GM12878 (cell line): Measurements from ENCODE around the gene KPTN. TPM values are rescaled to one million over a fixed set of nuclear protein-coding genes. Genes with fewer than 3 reads are reported as not detected.

ENCODE experiments used
- ATAC-seq: fragments of 200-7000 bp; cut with Tn5 transposase; 3 replicates; pipeline ENCODE4 v1.9.1; 2020; ENCODE audit warnings: mild to moderate bottlenecking, moderate library complexity
- BruUV-seq: library from RNA; stranded (reverse); fragments of 400-500 nt; replicated peaks from 2 replicates; lab custom pipeline; 2021; lab: Mats Ljungman, UMichigan
- CTCF ChIA-PET: fragments of 300-600 bp; sonication (Branson Sonifier 250); formaldehyde crosslinking; extraction: SDS; loops from one replicate; lab custom pipeline; 2021; ENCODE audit warnings: inconsistent platforms; lab: Yijun Ruan, JAX
- POLR2A ChIA-PET: fragments of 350-600 bp; formaldehyde crosslinking; extraction: SDS; loops from one replicate; lab custom pipeline; 2021; ENCODE audit warnings: inconsistent platforms; lab: Charles Lee
- RAD21 ChIA-PET: fragments of 300-600 bp; sonication (Branson Sonifier 250); formaldehyde crosslinking; loops from one replicate; lab custom pipeline; 2023; ENCODE audit warnings: antibody characterized with exemption; ENCODE audit not compliant: unreplicated experiment; lab: Charles Lee
- SMC1A ChIA-PET: fragments of 300-600 bp; sonication (Branson Sonifier 250); formaldehyde crosslinking; loops from one replicate; lab custom pipeline; 2023; ENCODE audit not compliant: unreplicated experiment, uncharacterized antibody; lab: Charles Lee
- DNase-seq: peaks from one replicate; pipeline ENCODE4 v3.0.0-alpha.2; 2011; ENCODE audit warnings: low read depth, low spot score
- FAIRE-seq: peaks from 3 replicates; lab custom pipeline; 2011; peaks lifted over from hg19 to GRCh38; lab: Jason Lieb, UNC
- H2AFZ ChIP-seq: 2 replicates; pipeline ENCODE4 v1.6.0; 2011; ENCODE audit warnings: low read depth, low read length, control low read depth; ENCODE audit not compliant: control insufficient read depth
- H3K27ac ChIP-seq: 2 replicates; pipeline ENCODE4 v1.5.1; 2011; ENCODE audit warnings: control low read depth; ENCODE audit not compliant: control insufficient read depth, insufficient read depth
- H3K27me3 ChIP-seq, 2 experiments: replicated peaks in 1 of 2; 2 replicates each; pipeline versions ENCODE4 v1.6.0 to v1.6.1; 2011; ENCODE audit warnings: low read length in 1 of 2; ENCODE audit not compliant: control insufficient read depth in 2 of 2, insufficient read depth in 2 of 2
- H3K36me3 ChIP-seq, 2 experiments: 2 replicates each; pipeline ENCODE4 v1.5.1; 2011; ENCODE audit warnings: low read length in 1 of 2; ENCODE audit not compliant: control insufficient read depth in 2 of 2, insufficient read depth in 2 of 2
- H3K4me1 ChIP-seq: 2 replicates; pipeline ENCODE4 v1.6.1; 2011; ENCODE audit warnings: mild to moderate bottlenecking, low read length, moderate library complexity, mixed read lengths; ENCODE audit not compliant: control insufficient read depth, insufficient read depth
- H3K4me2 ChIP-seq: 2 replicates; pipeline ENCODE4 v1.6.0; 2011; ENCODE audit warnings: control low read depth; ENCODE audit not compliant: control insufficient read depth, insufficient read depth
- H3K4me3 ChIP-seq: fragments of 200-600 bp; sonication (generic); 2 replicates; pipeline ENCODE4 v1.5.1; 2016
- H3K79me2 ChIP-seq: 2 replicates; pipeline ENCODE4 v1.6.0; 2011; ENCODE audit warnings: low read length; ENCODE audit not compliant: control insufficient read depth, insufficient read depth
- H3K9ac ChIP-seq: 2 replicates; pipeline ENCODE4 v1.8.0; 2011; ENCODE audit warnings: low read length, control low read depth, mixed read lengths; ENCODE audit not compliant: control insufficient read depth, insufficient read depth
- H3K9me3 ChIP-seq: replicated peaks from 3 replicates; pipeline ENCODE4 v1.5.1; 2011; ENCODE audit warnings: mild to moderate bottlenecking, low read length; ENCODE audit not compliant: control insufficient read depth, insufficient read depth
- H4K20me1 ChIP-seq: 2 replicates; pipeline ENCODE4 v1.6.0; 2011; ENCODE audit not compliant: control insufficient read depth, insufficient read depth
- BMI1 ChIP-seq: fragments of 450-650 bp; IDR thresholded peaks from 2 replicates; pipeline ENCODE4 v1.6.1; 2016; ENCODE audit warnings: mild to moderate bottlenecking, moderate library complexity, borderline replicate concordance
- EGR1 ChIP-seq, 2 experiments: IDR thresholded peaks; 1 replicate in 1 of 2; 2 replicates in 1 of 2; pipeline ENCODE4 v1.6.1; 2011 to 2012; ENCODE audit warnings: low read depth in 2 of 2, low read length in 2 of 2, borderline replicate concordance in 1 of 2, mild to moderate bottlenecking in 1 of 2, moderate library complexity in 1 of 2
- SMARCA5 ChIP-seq: fragments of 450-650 bp; IDR thresholded peaks from 2 replicates; pipeline ENCODE4 v1.6.1; 2017; ENCODE audit warnings: mild to moderate bottlenecking
- SREBF1 ChIP-seq: IDR thresholded peaks from 2 replicates; pipeline ENCODE4 v1.6.1; 2012; ENCODE audit warnings: mild to moderate bottlenecking, low read length
- TBL1XR1 ChIP-seq: IDR thresholded peaks from 2 replicates; pipeline ENCODE4 v1.6.1; 2012; ENCODE audit warnings: low read depth, low read length, improper control_type of control experiment
- ZNF24 ChIP-seq: fragments of 450-650 bp; IDR thresholded peaks from 2 replicates; pipeline ENCODE4 v1.6.1; 2017; ENCODE audit warnings: antibody characterized with exemption, mild to moderate bottlenecking
- ZNF622 ChIP-seq: fragments of 450-650 bp; IDR thresholded peaks from 2 replicates; pipeline ENCODE4 v1.6.1; 2017; ENCODE audit warnings: mild to moderate bottlenecking, inconsistent platforms
- WGBS: methylation state at CpG from one replicate; pipeline ENCODE4 v1.1.6; 2016; ENCODE audit warnings: low lambda C conversion rate; ENCODE audit not compliant: insufficient replicate concordance, insufficient coverage; ENCODE audit errors: missing lambda C conversion rate; 5-methylcytosine and 5-hydroxymethylcytosine counted together
- in situ Hi-C: fragments of 300-500 bp; cut with MboI; formaldehyde crosslinking; loops from 9 replicates; pipeline ENCODE4 v1.14.3; 2018; ENCODE audit warnings: mixed read lengths
- intact Hi-C: fragments of 100-400 bp; cut with micrococcal nuclease; formaldehyde crosslinking; loops from one replicate; pipeline ENCODE4 v1.14.2; 2022; ENCODE audit not compliant: unreplicated experiment
- polyA plus RNA-seq, 11 experiments: library from polyadenylated mRNA; depleted of rRNA in 4 of 11; unstranded in 6 of 11; stranded (reverse) in 5 of 11; fragments of >200 nt; fragmentation: Nextera tagmentation in 4 of 11; fragmentation: Illumina TruSeq in 1 of 11; extraction: Ambion mirVana in 4 of 11; extraction: Trizol in 1 of 11; gene quantifications; 1 replicate in 1 of 11; 2 replicates in 10 of 11; pipeline versions ENCODE4 v1.2.1 to v1.2.3, GENCODE V29; 2011 to 2016; ENCODE audit warnings: inconsistent platforms in 2 of 11, missing spikeins in 2 of 11, low read depth in 1 of 11
- total RNA-seq, 4 experiments: library from RNA; depleted of rRNA in 3 of 4; stranded (reverse); fragments of >200 nt in 3 of 4; fragmentation: Illumina TruSeq in 1 of 4; extraction: Trizol in 1 of 4; gene quantifications; 2 replicates each; pipeline versions ENCODE4 v1.2.1 to v1.2.3, GENCODE V29; 2013 to 2021
- TF ChIP-seq, protein P1 (sequence below): fragments of 450-650 bp; IDR thresholded peaks from 2 replicates; pipeline ENCODE4 v1.6.1; 2018; ENCODE audit warnings: borderline replicate concordance, mild to moderate bottlenecking; ENCODE audit not compliant: partially characterized antibody

The KPTN gene
- total and polyA plus RNA-seq, 10 of the 15 experiments (the other 5 are each of a cell fraction or from before 2014, with no cell fraction given) = 0.60 to 10.1 (median 6.0) TPM

DNA sequence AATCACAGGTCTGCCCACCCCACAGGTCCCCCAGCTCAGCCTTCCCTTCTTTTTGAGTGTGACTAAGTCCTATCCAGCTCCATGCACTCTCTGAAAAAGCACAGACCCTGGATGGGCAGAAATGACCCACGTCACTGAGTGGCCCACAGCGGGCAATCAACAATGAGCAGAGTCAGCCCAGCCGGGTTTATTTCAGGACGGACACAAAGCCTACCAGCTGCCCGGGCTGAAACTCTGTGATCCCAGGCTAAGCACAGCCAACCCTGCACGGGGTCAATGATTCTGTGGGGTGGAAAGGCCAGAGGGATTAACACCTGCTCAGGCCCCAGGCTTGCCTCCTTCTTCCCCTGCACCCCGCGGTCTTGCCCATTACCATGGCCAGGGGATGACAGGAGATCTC, 22.4 kb upstream of the KPTN start (continued):
- TF ChIP-seq, protein P1, sequence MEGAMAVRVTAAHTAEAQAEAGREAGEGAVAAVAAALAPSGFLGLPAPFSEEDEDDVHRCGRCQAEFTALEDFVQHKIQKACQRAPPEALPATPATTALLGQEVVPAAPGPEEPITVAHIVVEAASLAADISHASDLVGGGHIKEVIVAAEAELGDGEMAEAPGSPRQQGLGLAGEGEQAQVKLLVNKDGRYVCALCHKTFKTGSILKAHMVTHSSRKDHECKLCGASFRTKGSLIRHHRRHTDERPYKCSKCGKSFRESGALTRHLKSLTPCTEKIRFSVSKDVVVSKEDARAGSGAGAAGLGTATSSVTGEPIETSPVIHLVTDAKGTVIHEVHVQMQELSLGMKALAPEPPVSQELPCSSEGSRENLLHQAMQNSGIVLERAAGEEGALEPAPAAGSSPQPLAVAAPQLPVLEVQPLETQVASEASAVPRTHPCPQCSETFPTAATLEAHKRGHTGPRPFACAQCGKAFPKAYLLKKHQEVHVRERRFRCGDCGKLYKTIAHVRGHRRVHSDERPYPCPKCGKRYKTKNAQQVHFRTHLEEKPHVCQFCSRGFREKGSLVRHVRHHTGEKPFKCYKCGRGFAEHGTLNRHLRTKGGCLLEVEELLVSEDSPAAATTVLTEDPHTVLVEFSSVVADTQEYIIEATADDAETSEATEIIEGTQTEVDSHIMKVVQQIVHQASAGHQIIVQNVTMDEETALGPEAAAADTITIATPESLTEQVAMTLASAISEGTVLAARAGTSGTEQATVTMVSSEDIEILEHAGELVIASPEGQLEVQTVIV = no peak

DNA sequence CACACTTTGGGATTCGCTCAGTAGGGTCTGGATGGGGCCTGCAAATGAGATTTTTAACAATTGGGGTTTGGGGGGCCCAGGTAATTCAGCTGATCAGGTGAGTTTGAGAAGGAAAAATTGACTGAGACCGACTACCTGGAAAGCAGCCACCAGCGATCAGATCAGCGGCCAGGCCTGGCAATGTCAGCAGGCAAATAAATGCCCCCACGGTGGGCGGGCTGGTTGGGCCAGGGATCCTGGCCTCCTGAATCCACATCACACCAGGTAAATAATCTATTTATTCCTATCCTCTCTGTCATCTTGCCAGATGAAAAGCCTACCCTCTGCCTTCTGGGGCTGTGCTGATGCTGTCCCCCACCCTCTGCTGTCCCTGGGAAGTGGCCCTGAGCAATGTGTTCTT, 21.5 kb upstream of the KPTN start:
- ChIA-PET RAD21 (no interaction called here), SMC1A (no interaction called here), POLR2A (no interaction called here), CTCF (interaction anchor here (0.7 kb wide), 1 partner anchor 20 kb away, joined by 3 read pairs; no protein-coding TSS in a partner anchor)
- peaks cover 30% of the 10 kb centered on the region for H3K79me2 ChIP-seq
- no peak overlapping the region for H3K4me3 ChIP-seq
- H2AFZ ChIP-seq = no peak overlapping the region
- TF ChIP-seq BMI1 = no peak
- no peak for TF ChIP-seq TBL1XR1
- no peak for TF ChIP-seq EGR1 (IDR thresholded peaks at IDR 0.05; ENCODE audit: borderline replicate concordance in 1 of 2, low read depth in 2 of 2, low read length in 2 of 2)
- no peak for TF ChIP-seq SREBF1
- no peak for TF ChIP-seq ZNF24
- TF ChIP-seq ZNF622 = no peak
- TF ChIP-seq SMARCA5 = no peak
- H3K36me3 ChIP-seq = peaks cover 25 to 27% of the 10 kb centered on the region in 2 experiments
- no peak overlapping the region for H3K9ac ChIP-seq
- H3K27ac ChIP-seq = no peak overlapping the region
- FAIRE-seq (no peak), ATAC-seq (no peak), DNase-seq (no peak)
- no peaks in the 10 kb centered on the region for H3K9me3 ChIP-seq
- H4K20me1 ChIP-seq = no peaks in the 10 kb centered on the region; the same call in 1 of the 2 replicates
- in situ Hi-C loops = no loop called here
- H3K4me2 ChIP-seq = no peak overlapping the region
- no peaks in the 10 kb centered on the region; the same call in 1 of the 2 replicates for H3K4me1 ChIP-seq
- no peaks in the 10 kb centered on the region for H3K27me3 ChIP-seq
- WGBS = 98% methylated on average over 6 of the region's 6 CpGs
- no TSS peak for BruUV-seq
- intact Hi-C loops = no loop called here
